Suppressor macrophage (primary cell): ENCODE measurements around the gene EXOSC1.

Source experiments
- DNase-seq, 4 experiments: peaks; one replicate each; pipeline ENCODE4 v3.0.0-alpha.2; 2020 to 2022

The EXOSC1 gene

DNA sequence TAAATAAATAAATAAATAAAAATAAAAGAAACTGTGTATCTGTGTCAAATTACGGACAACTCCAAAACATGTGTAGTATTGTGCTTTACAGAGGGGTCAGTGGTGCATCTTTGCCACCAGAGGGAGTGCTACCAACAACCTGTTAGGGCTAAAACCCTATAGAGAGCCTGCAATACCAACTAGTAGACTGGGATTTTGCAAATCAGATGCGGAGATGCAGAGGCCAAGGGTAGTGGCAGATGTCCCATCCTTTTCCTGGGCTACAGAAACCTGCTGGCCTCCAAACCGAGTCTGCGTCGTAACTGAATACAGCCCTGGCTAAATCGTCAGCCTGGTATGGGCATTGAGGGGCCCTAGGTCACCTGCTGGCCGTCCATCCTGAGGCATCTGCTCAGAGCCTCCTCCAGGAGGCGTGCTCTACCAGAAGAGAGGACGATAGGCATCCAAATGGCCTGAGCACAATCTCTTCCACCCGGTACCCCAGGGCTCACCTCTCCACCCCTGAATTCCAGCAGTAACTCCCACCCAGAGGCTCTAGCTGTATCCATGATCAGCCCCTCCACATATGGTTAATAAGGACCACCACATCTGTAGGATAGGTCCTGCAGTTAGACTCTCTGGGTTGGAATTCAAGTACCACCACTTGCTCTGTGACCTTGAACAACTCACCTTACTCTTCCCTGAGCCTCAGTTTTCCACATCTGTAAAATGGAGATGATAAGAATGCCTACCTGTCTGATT lies 38.4 kb downstream of the EXOSC1 start:
- peak; percentile 76 to 92 (median 88) for DNase-seq

GRCh38 chr10:97406483-97406882 lies 39.3 kb downstream of the EXOSC1 start:
- DNase-seq: peak in 2 of 4 experiments; percentile 33 to 35

- DNase-seq: peak; percentile 86 to 94 (median 92)
Observed at GRCh38 chr10:97406064-97406463, 39.7 kb downstream of the EXOSC1 start.

- DNase-seq: no peak
Observed at GRCh38 chr10:97404044-97404443, 41.8 kb downstream of the EXOSC1 start.

DNA sequence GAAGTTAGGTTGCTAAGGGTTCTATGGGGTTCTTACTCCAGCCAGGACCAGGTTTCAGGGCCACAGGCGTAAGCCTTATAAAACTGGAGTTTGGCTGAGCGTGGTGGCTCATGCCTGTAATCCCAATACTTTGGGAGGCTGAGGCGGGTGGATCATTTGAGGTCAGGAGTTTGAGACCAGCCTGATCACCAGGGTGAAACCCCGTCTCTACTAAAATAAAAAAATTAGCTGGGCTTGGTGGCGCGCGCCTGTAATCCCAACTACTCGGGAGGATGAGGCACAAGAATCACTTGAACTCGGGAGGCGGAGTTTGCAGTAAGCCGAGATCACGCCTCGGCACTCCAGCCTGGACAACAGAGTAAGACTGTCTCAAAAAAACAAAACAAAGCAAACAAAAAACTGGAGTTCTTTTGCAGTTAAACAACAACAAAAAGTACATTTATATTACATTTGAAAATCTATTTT lies 44.3 kb downstream of the EXOSC1 start:
- DNase-seq: no peak

DNA sequence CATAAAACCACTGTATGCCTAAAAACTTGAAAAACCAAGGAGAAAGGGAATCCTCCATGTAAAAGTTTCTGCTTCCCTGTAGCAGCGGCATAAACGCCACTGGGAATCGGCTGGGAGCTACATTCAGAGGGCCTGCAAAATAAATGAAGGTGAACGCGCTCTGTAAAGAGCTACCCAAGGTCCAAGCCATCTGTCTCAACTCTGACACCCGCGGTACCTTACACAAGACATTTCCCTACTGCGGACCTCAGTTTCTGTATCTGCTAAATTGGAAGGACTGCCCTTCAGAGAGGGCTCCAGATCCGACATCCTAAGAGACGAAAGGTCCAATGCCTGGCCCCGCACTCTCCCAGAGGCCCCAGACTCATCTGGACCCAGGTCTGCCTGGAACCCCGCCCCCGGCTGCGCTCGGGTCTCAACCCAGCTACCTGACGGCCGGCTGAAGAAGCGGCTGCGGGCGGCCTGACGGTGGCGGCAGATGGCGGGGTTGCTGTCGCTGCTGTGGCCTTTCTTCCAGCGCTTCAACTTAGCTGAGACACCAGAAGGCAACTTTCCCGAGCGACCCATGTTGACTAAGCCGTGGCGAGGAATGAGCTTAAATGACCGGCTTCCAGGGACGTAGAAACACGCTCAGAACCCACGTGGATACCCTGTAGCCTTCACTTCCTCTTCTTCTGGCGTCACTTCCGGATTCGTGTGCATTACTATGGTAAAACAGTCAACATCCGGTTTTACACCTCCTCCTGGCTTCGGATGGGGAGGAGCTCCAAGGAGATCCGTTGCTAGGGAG lies 44.9 kb downstream of the EXOSC1 start, which contains the start of gene RRP12:
TSS of gene RRP12 (minus strand) at position 676 of the 790 bp plus-strand sequence. CDS start at position 567, 109 bp downstream.
- peak; percentile 95 to 100 (median 98) for DNase-seq

- peak in 3 of 4 experiments; percentile 47 to 80 (median 66) for DNase-seq
Observed at GRCh38 chr10:97399843-97400545, 45.8 kb downstream of the EXOSC1 start.

DNA sequence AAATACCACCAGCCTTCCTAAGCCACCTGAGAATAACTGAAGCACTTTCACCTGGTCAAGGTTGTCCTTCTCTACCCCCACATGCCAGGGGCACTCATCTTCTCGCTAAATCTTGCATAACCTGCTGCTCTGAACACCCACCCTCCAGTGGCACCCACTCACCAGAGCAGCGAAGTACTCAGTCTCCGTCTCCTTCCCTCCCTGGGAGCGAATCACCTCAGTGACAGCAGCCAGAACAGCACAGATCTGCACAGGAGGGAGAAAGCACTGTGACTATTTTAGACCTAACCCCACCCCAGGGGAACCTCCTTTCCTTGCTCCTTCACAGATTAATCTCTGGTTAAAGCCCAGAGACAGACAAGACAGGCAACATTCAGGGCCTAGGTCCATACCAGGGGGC lies 49.8 kb downstream of the EXOSC1 start:
- no peak for DNase-seq

DNA sequence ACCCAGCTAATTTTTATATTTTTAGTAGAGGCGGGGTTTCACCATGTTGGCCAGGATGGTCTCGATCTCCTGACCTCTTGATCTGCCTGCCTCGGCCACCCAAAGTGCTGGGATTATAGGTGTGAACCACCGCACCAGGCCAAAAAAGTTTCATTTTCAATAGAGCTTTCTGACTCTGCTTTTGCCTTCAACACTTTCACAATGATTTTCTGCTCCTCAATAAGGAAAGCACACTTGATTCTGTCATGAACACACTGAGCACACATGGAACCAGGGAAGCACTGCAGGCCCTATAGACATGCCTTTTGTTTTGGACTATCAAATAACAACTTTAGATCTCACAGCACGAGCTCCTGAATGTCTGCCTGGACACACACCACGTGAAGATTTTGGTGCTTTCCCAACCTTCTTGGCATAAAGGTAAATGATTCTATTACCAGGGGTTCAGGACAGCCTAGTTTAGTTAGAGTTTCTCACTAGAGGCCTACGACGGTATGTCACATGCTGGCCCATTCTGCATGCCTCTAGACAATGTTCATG lies 52.7 kb downstream of the EXOSC1 start:
- no peak for DNase-seq

GRCh38 chr10:97390091-97390490 lies 55.7 kb downstream of the EXOSC1 start:
- DNase-seq: peak in 3 of 4 experiments; percentile 40 to 59 (median 41)

- DNase-seq: peak; percentile 43 to 80 (median 62)
Observed at GRCh38 chr10:97388152-97388551, 57.7 kb downstream of the EXOSC1 start.
